Putamen (tissue), 1 donor: Measurements from ENCODE around the gene TAPT1.
"Not testable (repeated sequence)": the region's sequence is repeated elsewhere in the genome, so short reads cannot be mapped to it uniquely, and the experiment has no call there.

Experiments used
- DNase-seq: peaks from one replicate; pipeline ENCODE4 v3.0.0-alpha.2; 2016; ENCODE audit warnings: low spot score

TAPT1 gene

DNA sequence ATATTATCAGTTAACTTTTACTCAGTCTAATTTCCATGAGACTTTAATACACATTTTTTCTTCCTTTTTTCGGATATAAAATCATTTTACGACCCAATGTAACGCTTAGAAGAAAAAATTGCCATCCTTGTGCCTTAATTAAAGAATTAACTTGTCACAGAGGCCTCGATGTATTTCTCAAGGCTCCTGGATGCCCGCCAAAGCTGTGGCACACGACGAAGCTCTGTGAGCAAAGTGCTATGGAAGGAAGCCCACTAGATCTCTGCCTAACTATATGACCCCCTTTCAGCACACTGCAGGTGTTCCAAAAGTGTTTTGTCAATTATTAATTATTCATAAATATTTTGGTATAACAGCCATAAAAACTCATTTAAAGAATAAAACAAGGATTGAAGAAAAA lies 54.4 kb downstream of the TAPT1 start:
- DNase-seq = no peak

DNA sequence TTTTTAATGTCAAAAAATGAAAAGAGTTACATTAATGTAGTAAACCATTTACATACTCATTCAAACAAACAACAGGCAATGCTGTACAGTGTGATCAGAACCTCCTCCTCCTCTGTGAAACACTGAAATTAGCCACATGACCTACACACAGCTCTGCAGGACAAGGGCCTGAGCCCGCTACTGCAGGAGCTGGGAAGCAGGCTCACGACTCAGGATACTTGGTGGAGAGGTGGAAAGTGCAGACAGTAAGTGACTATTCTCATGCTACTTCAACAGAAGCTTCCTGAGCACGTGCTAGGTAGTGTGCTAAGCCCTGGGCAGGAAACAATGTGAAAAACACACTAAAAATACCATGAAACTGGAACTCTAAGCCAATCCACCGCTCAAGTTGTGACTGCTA lies 56.8 kb downstream of the TAPT1 start:
- DNase-seq = no peak

DNA sequence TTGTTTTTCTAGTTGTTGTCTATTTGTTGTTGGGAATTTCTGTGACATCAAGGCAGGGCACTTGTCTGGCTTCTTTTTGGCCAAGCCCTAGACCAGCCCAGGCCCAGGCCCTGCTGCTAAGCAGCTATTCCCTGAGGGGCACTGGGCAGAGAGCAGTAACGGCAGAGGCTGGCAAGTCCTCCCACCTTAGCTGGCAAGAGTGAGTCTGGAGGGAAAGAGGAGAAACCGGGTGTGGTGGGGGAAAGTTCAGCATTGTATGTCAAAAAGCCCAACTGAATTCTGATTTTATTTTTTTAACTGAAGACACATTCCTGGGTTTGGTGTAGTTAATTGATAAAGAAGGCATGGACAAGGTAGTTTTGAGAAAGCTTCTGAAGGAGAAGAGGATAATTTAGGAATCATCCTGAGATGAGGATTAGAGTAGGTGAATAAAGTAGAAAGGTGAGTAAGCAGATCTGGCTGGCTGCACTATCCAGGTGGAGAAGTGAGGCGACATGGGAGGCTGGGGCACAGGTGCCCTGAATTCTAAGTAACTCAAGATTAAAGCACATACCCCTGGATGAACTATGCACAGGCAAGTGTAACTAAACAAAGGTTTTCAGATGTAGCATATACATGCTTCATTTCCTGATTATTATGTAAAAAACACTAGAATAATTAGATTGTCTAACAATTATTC lies 57.4 kb downstream of the TAPT1 start:
- no peak for DNase-seq

DNA sequence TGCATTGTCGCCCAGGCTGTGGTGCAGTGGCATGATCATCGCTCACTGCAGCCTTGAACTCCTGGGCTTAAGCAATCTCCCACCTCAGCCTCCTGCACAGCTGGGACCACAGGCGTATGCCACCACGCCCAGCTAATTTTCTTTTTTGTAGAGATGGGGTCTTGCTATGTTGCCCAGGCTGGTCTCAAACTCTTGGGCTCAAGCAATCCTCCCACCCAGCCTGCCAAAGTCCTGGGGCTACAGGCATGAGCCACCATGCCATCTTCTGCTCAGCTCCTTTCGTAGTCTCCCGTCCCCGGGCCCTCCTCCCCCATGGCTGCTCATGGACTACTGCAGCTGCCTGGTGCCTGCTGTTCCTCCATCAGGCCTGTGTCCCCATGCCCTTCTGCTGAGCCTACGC lies 58.1 kb downstream of the TAPT1 start:
- no peak for DNase-seq

DNA sequence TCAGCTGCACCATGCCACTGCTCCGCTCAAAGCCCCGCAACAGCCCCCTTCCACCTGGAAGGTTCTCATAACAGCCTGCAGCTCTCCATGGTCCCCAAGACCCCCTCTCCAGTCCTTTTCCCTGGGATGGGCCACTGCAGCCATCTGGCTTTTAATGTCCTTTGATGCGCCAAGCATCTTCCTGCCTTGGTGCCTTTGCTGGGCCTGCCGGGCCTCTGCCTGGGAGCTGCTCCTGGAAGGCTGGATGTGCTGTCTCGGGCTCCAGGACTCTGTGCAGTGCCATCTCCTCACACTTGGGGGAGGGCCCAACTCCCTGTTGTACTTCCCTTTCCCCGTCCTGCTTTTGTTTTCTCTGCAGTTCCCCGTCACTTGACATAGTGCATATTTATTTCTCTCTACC lies 60.3 kb downstream of the TAPT1 start:
- no peak for DNase-seq

DNA sequence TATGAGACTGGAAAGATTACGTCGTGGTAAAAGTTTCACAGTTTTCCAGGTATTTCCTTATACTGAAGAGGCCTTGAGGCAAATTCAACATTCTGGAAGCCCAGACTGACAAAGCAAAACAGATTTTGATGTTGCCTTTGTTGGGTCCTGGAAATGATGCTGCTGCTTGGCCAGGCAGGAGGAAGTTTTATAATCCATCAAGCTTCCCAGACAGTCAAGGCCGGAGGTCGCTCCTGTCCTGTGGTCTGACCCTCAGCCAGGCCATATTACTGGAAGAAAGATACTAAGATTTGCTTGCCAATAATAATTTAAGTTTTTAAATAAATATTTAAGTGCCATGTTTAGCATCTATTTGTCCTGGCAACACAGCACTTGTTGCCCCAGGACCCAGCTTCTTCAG lies 63.4 kb downstream of the TAPT1 start:
- no peak for DNase-seq

DNA sequence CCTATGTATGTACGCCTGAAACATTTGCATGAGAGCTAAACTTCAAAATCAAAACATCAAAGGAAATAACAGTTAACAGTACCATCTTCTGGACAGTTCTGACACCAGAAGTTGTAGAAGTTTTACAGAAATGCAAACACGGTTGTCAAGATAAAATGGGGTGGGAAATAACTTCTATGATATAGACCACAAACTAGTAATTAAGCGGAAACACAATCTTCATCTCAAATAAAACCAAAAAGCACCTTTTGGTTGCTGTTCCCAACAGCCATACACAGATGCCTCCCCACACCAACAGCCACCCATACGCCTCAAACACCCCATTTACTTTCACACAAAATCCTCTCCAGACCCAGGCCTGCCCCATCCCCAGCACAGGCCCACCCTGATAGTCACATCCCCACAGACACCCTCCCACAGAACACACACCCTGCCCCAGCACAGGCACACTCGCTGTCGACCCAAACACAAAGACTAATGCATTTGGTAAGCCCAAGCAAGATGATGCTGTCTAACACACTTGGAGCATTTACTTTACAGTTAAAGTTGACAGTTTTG lies 64.3 kb downstream of the TAPT1 start:
- DNase-seq = no peak

DNA sequence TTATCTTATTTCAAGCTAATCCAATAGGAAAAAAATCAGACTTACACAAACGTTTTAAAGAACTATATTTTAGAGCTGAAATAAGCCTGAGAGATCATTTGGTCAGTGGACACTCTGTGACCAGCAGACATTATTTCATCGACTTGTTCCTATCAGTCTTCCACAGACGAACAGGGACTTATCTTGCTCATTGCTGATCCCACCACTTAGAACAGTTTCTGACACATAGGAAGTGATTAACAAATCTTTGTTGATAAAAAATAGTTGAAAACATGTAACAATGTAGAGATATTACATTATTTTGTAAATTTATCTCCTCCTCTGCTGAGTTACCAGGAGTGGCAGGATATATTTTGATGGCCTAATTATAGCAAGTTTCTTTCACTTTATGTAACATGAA lies 65.8 kb downstream of the TAPT1 start:
- no peak for DNase-seq

DNA sequence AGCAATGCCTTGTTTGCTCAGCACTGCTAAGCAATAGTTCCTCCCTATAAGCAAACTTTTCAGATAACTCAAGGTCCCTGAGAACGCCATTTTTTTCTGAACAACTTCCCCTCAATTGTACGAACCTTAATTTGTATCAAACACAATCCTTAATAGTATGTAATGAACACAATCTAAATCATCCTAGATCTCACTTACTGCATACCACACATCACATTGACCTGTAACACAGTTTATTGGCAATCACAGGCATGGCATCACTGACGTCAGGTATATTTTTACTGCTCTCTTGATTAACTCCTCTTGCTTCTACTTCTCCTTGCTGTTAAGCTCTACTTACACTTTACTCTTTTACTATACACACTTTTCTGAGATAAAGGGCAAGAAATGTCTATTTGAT lies 67.0 kb downstream of the TAPT1 start:
- DNase-seq = no peak

DNA sequence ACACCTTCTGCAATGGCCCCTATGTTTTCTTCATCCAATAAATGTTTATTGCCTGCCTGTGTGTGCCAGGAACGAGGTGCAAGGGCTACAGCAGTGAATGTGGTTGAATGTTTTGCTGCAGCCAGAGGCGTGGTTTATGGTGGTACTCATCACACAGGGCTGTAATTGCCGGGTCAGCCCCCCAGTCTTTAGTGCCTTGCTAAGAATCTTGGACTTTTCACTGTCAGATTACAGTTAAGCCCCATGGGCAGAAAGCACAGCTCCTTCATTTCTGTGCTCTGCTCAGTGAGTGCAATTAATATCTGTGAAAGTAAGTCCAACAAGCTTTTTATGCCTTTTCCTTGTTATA lies 67.8 kb downstream of the TAPT1 start:
- no peak for DNase-seq

DNA sequence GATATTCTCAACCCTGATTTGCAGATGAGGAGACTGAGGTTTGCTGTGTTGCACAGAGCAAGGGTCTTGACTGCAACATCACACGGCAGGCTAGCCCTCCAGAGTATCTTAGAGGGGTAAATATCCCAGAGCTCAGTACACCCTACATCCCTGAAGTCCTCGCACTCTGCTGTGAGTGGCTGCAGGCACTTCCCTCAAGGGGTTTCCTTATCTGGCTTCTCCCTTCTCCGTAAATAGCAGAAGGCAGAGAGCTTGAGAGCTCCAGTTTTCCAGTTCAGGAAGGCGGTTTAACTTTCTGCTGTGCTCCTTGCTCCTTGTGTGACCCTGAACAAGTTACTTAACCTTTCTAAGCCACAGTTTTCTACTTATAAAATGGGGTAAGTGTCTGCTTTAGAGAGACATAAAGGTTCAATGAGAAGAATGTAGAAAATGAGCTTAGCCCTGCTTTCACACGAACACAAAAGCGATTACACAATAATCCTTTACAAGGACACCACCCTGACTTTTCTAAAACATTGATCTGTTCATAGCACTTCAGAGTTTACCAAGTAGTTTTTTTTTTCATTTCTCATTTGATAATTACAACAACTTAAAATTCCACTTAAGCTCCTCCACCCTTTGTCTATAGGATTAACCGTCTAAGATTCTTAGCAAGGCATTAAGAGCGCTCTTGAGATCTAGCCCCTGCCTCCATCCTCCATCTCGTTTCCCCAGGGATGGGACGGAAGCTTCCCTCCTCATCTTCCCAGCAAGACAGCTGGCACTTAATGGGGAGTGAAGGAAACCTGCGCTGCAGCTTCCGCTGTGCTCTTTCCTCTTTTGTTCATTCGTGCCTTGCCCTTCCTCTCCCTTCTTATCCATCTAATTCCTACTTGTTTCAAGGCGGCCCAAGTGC lies 68.4 kb downstream of the TAPT1 start:
- no peak for DNase-seq

DNA sequence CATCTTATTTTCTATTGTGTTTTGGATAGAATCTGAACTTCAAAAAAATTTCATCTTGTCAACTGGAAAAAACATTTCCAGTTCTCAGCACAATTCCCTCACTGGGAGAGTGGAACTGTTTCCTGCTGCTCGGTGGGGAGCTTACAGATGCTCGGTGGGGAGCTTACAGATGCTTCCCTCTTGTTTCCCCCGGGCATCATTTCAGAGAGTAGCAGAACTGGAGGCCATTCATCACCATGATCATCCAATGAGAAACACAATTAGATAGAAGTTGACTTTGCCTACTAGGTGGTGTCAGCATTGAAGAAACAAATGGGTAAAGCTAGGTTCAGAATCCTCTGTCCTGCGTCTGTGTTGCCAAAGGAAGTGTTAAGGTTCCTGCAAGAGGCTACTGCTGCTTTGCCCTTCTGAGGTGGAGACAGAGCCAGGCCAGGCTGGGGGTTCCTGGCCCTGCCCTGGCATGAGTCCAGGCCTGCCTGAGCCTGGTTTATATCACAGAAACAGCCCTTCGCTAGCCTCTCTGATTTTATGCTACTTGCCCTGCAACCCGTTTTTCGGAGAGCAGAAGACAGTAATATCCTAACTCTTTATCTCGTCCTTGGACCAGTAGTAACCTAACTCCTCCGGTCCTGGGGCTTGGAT lies 70.6 kb downstream of the TAPT1 start:
- DNase-seq = peak; percentile 9

DNA sequence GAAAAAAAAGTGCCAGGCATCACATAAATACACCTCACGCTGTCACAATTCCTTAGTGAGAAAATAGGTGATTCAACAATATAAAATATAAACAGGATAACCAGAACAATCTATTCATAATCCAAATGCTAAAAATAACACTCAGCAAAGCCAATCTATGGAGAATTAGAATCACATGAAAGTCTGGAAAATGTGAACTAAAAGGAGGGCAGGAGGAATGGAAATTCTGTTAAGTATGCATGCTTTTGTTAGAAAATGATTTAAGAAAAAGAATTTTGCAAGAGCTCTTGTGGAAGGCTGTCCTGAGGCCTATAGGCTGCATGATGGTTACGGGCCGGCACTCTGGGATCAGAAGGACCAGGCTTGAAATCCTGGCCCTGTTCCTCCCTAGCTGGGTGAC lies 71.8 kb downstream of the TAPT1 start:
- no peak for DNase-seq

DNA sequence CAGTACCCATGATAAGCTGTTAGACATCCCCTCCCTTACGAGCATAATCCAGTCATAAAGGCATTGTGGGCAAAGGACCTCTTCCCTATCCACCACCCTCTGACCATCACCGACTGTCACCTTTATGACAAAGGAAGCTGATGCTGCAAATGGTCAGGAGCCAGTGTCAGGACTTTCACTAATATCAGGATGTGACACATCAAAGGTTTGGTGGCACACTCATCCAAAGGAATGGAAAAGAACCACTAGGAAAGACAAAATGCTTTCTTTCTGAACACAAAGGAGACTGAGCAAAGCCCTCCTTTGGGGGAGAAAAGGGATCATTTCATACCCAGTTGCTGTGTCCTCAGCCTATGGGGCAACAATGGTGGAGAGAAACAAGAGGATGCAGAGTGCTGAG lies 75.6 kb downstream of the TAPT1 start:
- no peak for DNase-seq

DNA sequence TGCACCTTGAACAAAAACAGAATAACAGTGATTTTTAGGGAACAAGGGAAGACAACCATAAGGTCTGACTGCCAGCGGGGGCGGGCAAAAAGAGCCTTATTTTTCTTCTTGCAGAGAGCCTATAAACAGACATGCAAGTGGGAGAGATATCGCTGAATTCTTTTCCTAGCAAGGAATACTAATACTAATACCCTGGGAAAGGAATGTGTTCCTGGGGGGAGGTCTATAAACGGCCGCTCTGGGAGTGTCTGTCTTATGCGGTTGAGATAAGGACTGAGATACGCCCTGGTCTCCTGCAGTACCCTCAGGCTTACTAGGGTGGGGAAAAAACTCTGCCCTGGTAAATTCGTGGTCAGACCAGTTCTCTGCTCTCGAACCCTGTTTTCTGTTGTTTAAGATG lies 81.4 kb downstream of the TAPT1 start:
- not testable (repeated sequence) for DNase-seq

DNA sequence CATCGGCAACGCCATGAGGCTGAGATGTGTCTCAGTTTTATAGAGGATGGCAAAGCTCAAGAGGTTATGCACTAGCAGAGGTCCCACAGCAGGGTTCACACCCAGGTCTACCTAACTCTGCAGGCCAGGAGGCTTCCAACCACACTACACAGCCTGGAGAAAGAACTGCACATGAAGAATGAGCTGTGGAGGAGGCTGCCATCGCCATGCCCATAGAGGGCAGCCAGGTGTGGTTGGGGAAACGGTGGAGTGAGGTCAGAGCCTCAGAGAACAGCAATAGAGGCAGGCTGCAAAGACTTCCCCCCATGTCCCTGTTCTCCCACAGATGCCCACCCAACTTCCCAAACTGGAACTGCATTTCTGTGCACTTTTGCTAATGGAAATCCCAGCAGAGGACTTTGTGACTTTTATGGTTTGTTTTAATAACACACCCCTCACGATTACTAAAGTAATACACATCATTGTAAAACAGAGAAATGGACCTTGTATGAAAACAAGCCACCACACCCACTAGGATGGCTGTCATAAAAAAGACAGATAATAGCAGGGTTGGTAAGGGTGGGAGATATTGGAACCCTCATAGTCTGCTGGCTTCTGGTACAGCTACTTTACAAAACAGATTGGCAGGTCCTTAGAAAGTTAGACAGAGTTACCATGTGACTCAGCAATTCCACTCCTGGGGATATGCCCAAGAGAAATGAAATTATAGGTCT lies 83.5 kb downstream of the TAPT1 start:
- no peak for DNase-seq

DNA sequence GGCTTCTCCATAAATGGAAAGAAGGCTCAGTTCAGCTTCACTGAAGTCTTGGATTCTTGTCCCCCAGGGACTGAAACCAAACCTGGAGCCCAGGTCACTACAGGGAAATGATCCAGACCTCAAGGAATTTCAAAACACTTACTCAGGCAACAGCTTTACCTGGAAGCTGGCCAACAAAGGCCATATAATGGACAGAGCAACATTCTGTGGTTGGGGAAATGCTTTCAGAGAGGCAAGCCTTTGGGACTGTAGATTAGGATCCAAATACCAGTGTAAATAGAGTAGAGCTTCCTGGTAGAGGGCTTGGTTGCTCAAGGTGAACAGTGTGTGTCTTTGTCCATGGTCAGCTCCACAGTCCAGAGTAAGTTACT lies 85.4 kb downstream of the TAPT1 start:
- no peak for DNase-seq

DNA sequence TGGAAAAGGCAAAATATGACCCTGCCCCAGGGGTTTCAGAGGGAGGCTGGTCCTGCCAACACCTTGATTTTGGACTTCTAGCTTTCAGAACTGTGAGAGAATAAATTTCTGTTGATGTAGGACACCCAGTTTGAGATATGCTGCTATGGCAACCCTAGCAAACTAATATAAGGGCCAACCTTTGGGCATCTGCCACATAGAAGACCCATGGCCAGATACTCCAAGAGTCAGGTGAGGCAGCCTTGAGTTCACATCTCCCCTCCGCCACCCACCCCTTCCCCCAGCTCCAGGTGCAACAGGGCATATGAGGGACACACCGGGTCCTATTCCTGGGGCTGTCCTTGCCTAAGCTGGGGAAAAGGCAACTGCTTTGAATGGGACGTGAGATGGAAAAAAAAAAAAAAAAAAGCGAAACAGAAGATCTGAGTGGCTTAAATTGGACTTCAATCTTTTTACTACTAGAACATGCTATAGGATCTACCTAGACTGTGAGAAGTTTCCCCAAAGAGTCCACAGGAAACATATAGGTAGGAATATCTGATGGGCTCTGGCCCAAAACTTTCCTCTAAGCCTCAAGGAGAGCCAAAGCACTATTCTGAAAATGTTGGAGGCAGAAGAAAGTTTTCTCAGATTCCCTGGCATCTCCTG lies 85.9 kb downstream of the TAPT1 start:
- no peak for DNase-seq

DNA sequence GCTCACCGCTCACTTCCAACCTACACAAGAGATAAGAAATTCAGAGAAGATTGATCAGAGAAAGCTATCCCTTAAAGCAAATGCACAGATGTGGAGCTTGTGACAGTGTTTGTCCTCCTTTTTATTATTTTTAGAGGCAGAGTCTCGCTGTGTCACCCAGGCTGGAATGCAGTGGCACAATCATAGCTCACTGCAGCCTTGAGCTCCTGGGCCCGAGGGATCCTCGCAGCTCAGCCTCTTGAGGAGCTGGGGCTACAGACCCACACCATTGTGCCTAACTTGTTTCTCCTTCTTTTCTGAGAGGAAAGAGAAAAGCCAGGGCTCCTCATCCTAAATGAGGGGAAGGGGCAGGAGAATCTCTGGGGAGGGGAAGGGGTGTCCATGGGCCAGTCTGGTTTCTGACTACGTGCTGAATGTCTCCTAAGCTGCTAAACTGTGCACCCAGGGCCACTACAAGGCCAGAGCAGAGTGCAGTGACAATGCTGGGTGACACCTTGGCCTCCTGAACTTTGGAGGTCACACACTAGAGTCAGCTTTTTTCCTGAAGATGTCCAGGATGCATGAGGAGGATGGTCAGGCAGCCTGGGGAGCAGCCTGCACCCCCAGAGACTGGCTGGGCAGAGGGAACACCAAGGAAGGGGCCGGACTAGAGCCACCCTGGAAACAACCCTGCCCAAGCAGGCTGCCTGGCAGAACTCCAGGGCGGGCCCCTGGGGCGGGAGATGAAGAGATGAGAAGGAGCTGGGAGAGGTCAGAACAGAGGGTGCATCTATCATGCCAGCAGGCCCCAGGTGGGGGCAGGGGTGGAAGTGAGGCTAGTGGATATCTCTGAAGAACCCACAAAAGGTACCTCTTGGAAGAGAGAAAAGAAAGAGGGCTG lies 87.0 kb downstream of the TAPT1 start:
- no peak for DNase-seq

DNA sequence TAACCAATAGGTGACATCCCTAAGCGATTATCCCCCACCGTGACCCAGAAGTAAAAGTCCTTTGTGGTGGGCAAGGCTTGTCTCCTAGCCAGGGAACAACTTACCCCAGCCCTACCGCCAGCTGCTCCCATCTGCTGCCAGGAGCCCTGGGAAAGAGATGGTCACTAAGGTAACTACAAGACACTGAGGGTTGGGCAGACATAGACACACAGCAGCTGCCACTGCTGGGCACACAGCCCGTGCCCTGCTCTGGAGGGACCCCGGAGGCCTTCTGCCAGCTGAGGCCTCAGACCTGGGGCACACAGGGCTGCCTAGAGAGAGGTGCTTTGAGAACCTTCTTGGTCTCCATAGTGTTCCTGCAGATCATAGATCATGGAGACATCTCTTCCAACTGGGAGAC lies 89.4 kb downstream of the TAPT1 start:
- no peak for DNase-seq

DNA sequence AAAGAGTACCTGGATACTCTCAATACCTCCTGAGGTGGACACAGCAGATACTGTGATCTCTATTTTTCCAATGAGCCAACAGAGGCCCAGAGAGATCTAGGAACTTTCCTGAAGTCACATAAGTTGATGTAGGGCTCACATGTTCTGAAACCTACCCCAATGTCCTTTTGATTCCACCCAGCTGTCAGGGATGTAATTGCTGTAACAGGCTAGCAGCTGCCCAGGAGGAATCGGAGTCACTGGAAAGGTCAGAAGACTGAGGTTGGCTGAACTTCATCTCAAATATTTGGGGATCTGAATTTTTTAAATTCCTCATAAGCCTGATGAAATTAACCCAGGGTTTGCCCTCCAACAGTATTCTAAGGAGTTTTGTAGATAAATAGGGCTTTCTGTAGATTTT lies 90.0 kb downstream of the TAPT1 start:
- no peak for DNase-seq
